MCF 10A (cell line): ENCODE results near the gene RNF44. TPM values are rescaled to one million over a fixed set of nuclear protein-coding genes. Genes with fewer than 3 reads are reported as not detected.

ENCODE experiments used
- BruUV-seq: library from RNA; stranded (reverse); fragments of 400-500 nt; replicated peaks from 2 replicates; lab custom pipeline; 2021; lab: Mats Ljungman, UMichigan
- CTCF ChIA-PET: fragments of 300-600 bp; sonication (Branson Sonifier 250); formaldehyde crosslinking; extraction: SDS; loops from one replicate; lab custom pipeline; 2021; ENCODE audit warnings: antibody characterized with exemption, inconsistent platforms; lab: Yijun Ruan, JAX
- POLR2A ChIA-PET: fragments of 300-600, 350-650 bp; sonication (Branson Sonifier 250); formaldehyde crosslinking; extraction: SDS; loops from one replicate; lab custom pipeline; 2020; ENCODE audit warnings: antibody characterized with exemption, inconsistent platforms; lab: Yijun Ruan, JAX
- DNase-seq: peaks from one replicate; pipeline ENCODE4 v3.0.0-alpha.2; 2018; ENCODE audit not compliant: unreplicated experiment
- H3K27ac Mint-ChIP-seq: one replicate; pipeline ENCODE4 v1.8.0; 2022; ENCODE audit warnings: mild to moderate bottlenecking, low read depth, mixed read lengths; ENCODE audit not compliant: unreplicated experiment
- H3K27me3 Mint-ChIP-seq: one replicate; pipeline ENCODE4 v1.8.0; 2022; ENCODE audit warnings: mixed read lengths; ENCODE audit not compliant: insufficient read depth, unreplicated experiment
- H3K36me3 Mint-ChIP-seq: one replicate; pipeline ENCODE4 v1.8.0; 2022; ENCODE audit warnings: mild to moderate bottlenecking, moderate library complexity, mixed read lengths; ENCODE audit not compliant: insufficient read depth, unreplicated experiment
- H3K4me1 Mint-ChIP-seq: one replicate; pipeline ENCODE4 v1.8.0; 2022; ENCODE audit warnings: mixed read lengths; ENCODE audit not compliant: insufficient read depth, unreplicated experiment
- H3K4me3 Mint-ChIP-seq: one replicate; pipeline ENCODE4 v1.8.0; 2022; ENCODE audit warnings: mild to moderate bottlenecking, moderate library complexity, mixed read lengths; ENCODE audit not compliant: unreplicated experiment
- H3K9me3 Mint-ChIP-seq: one replicate; pipeline ENCODE4 v1.8.0; 2022; ENCODE audit warnings: mixed read lengths; ENCODE audit not compliant: unreplicated experiment
- intact Hi-C: fragments of 100-400 bp; cut with micrococcal nuclease; formaldehyde crosslinking; loops from 2 replicates; pipeline ENCODE4 v1.14.1; 2022
- total RNA-seq: library from RNA; stranded (reverse); gene quantifications from 2 replicates; pipeline ENCODE4 v1.2.3, GENCODE V29; 2022
- TF ChIP-seq, protein P1 (sequence below): fragments of 200-600 bp; IDR thresholded peaks from one replicate; pipeline ENCODE4 v1.8.0; 2022; ENCODE audit warnings: antibody characterized with exemption, mild to moderate bottlenecking; ENCODE audit not compliant: unreplicated experiment

The RNF44 gene
- total RNA-seq, 1 experiment from 2014 or later, result 60.1 TPM

DNA sequence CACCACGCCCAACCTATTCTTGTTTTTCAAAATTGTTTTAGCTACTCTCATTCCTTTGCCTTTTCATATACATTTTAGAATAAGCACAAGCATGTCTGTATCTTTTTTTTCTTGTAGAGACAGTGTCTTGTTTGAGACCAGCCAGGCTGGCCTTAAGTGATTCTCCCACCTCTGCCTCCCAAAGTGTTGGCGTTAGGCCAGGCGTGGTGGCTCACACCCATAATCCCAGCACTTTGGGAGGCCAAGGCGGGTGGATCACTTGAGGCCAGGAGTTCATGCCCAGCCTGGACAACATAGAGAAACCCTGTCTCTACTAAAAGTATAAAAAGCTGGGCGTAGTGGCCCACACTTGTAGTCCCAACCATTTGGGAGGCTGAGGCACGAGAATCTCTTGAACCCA is 13.1 kb downstream of the RNF44 start:
- no peak for DNase-seq
- Mint-ChIP-seq H3K27ac (peak overlapping the region; percentile 35), H3K9me3 (no peaks in the 10 kb centered on the region), H3K27me3 (no peaks in the 10 kb centered on the region), H3K4me3 (no peak overlapping the region), H3K4me1 (peaks cover 12% of the 10 kb centered on the region), H3K36me3 (peaks cover 15% of the 10 kb centered on the region)
- TF ChIP-seq, protein P1, sequence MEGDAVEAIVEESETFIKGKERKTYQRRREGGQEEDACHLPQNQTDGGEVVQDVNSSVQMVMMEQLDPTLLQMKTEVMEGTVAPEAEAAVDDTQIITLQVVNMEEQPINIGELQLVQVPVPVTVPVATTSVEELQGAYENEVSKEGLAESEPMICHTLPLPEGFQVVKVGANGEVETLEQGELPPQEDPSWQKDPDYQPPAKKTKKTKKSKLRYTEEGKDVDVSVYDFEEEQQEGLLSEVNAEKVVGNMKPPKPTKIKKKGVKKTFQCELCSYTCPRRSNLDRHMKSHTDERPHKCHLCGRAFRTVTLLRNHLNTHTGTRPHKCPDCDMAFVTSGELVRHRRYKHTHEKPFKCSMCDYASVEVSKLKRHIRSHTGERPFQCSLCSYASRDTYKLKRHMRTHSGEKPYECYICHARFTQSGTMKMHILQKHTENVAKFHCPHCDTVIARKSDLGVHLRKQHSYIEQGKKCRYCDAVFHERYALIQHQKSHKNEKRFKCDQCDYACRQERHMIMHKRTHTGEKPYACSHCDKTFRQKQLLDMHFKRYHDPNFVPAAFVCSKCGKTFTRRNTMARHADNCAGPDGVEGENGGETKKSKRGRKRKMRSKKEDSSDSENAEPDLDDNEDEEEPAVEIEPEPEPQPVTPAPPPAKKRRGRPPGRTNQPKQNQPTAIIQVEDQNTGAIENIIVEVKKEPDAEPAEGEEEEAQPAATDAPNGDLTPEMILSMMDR, result no peak
- intact Hi-C loops, result no loop called here
- ChIA-PET CTCF (interaction anchor here (0.6 kb wide), 2 partner anchors 13 to 53 kb away, joined by 3 read pairs; no protein-coding TSS in a partner anchor), POLR2A (interaction anchor here (0.6 to 6.3 kb wide), 5 partner anchors 12 to 133 kb away, joined by 3 to 67 read pairs (median 4); partner anchors contain the start of gene RNF44)
- BruUV-seq, result no TSS peak

DNA sequence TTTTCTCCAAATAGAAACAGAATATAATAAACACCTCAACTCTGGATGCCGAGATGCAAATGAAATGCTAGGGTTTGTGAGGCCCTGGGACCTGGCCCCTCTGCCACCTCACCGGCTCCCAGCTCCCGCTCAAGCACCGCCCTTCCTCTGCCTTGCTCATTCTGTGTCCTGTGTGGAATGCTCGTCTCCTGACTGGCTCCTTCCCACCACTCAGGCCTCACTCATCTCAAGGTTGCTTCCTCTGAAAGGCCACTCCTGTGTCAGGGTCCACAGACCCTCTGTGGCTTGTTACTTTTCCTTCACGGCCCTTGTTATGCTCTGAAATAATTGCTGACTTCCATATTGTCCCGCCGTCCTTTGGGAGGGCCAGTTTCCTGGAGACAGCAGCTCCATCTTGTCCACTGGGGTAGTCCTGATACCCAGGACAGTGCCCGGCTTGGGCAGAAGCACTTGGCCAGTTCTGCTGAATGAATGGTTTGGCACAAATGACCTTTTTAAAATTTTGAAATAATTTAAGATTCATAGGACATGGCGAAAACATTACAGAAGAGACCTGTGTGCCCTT is 15.4 kb downstream of the RNF44 start:
- POLR2A ChIA-PET, result interaction anchor here (0.8 to 6.3 kb wide), 4 partner anchors 14 to 106 kb away, joined by 3 to 67 read pairs (median 4); partner anchors contain the start of genes CLTB and RNF44
- no peak overlapping the region for H3K4me3 Mint-ChIP-seq
- BruUV-seq, result no TSS peak
- H3K9me3 Mint-ChIP-seq, result no peaks in the 10 kb centered on the region
- no peaks in the 10 kb centered on the region for H3K27me3 Mint-ChIP-seq
- DNase-seq, result no peak
- intact Hi-C loops, result no loop called here
- CTCF ChIA-PET, result no interaction called here
- TF ChIP-seq, protein P1, result no peak
- peaks cover 12% of the 10 kb centered on the region for H3K4me1 Mint-ChIP-seq
- no peaks in the 10 kb centered on the region for H3K36me3 Mint-ChIP-seq
- peak overlapping the region; percentile 21 for H3K27ac Mint-ChIP-seq

DNA sequence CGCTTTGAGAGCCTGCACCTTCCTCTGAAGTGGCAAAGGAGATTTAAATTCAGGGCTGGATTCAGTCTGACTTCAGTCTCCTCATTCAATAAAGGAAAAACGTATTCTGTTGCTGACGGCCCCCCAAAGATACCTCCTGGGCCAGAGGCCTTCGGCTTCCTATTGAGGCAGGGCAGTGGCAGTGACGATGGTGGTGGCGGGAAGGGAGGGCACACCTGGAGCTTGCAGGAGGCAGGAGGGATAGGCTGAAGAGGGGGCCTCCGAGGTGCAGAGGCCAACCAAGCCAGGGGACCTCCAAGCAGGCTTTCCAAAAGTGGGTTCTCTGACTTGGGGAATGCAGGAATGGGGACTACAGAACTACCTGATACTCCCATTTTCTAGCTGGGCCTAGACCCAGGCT is 15.9 kb downstream of the RNF44 start:
- intact Hi-C loops, result no loop called here
- Mint-ChIP-seq H3K36me3 (no peaks in the 10 kb centered on the region), H3K9me3 (no peaks in the 10 kb centered on the region), H3K27ac (no peak overlapping the region), H3K4me3 (no peak overlapping the region), H3K27me3 (no peaks in the 10 kb centered on the region), H3K4me1 (peaks cover 12% of the 10 kb centered on the region)
- ChIA-PET POLR2A (interaction anchor here (0.8 to 6.3 kb wide), 5 partner anchors 9 to 105 kb away, joined by 3 to 67 read pairs (median 3); partner anchors contain the start of genes CLTB and RNF44), CTCF (no interaction called here)
- no peak for DNase-seq
- TF ChIP-seq, protein P1, result no peak
- BruUV-seq, result no TSS peak

DNA sequence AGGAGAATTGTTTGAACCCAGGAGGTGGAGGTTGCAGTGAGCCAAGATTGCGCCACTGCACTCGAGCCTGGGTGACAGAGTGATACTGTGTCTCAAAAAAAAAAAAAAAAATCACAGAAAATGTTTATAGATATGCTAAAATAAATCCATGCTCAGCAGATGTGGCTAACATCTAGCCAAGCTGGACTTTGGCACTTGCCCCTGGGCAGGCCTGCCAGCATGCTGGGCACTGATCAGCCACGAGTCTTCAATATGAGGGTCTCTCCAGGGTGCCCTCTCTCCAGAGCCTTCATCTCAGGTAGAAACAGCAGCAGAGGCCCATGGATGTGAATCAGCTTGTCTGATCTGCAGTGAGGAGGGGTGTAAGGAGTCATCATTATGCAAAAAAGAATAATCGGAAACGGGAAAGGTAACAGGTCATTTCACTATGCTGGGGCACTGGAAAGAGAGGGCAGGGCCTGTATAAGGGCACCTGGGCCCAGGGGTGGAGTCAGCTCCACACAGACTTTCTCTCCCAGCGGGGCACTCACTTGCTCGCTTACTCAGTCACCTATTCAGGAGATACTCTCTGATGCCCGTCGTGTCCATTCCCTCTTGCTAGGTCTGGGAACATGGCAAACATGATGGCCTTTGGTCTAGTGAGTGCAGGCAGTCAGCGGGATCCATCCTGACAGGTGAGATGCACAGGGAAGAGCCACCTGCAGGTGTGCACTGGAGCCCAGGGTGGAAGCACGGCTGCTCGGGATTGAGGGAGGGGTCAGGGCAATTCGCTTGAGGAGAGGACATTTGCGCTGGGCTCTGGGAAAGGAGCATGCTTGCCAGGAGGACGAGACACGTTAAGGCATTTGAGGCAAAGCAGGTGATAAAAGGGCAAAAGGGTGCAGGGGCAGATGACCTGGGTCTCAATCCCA is 17.1 kb downstream of the RNF44 start:
- no peak for DNase-seq
- H3K36me3 Mint-ChIP-seq, result no peaks in the 10 kb centered on the region
- H3K4me3 Mint-ChIP-seq, result no peak overlapping the region
- TF ChIP-seq, protein P1, result no peak
- peaks cover 12% of the 10 kb centered on the region for H3K4me1 Mint-ChIP-seq
- no TSS peak for BruUV-seq
- no peaks in the 10 kb centered on the region for H3K9me3 Mint-ChIP-seq
- ChIA-PET POLR2A (interaction anchor here (0.6 to 1.1 kb wide), 2 partner anchors 8 to 13 kb away, joined by 3 read pairs; no protein-coding TSS in a partner anchor), CTCF (interaction anchor here (0.7 kb wide), 1 partner anchor 53 kb away, joined by 3 read pairs; no protein-coding TSS in a partner anchor)
- H3K27me3 Mint-ChIP-seq, result no peaks in the 10 kb centered on the region
- peak overlapping the region; percentile 7 for H3K27ac Mint-ChIP-seq
- intact Hi-C loops, result no loop called here
